ENCODE data around the gene FOXA3.

DNA sequence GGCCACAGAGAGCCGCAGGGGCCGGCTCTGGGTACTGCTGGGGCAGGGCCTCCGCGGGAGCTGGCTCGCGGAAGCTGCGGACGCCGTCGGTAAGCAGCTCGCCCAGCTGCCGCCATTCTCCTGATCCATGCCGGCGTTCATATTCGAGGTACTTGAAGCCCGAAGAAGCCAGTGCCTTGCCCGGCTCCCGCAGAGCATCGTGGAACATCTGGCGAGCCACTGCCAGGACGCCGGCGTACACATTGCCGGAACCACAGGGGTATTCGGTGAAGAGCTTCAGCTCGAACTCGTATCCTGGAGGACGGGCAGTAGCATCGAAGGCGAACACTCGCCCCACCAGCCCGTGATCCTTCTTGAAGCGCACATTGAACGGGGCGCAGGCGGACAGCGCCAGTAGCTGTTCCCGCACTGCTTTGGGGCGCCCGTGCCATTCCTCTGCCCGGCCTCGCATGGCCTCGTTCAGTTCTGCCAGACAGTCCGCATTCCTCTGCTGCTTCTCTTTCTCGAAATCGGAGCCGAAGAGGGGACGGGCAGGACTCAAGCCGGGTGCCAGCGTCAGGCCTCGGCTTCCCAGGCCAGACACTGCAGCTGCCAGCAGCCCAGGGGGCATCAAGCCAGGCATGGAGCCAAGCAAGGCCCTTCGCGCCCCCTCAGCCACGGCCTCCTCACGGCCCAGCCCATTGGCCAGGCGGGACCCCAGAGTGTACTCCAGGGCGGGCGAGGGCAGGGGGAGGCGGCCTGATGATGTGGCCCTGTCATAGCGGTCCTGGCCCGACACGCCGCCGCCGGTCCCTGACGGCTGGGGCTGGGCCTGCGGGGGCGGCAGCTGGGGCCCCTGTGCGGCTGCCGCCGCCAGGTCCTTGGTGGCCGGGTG, 20.8 kb downstream of the FOXA3 start:
- TF ChIP-seq, protein P1, sequence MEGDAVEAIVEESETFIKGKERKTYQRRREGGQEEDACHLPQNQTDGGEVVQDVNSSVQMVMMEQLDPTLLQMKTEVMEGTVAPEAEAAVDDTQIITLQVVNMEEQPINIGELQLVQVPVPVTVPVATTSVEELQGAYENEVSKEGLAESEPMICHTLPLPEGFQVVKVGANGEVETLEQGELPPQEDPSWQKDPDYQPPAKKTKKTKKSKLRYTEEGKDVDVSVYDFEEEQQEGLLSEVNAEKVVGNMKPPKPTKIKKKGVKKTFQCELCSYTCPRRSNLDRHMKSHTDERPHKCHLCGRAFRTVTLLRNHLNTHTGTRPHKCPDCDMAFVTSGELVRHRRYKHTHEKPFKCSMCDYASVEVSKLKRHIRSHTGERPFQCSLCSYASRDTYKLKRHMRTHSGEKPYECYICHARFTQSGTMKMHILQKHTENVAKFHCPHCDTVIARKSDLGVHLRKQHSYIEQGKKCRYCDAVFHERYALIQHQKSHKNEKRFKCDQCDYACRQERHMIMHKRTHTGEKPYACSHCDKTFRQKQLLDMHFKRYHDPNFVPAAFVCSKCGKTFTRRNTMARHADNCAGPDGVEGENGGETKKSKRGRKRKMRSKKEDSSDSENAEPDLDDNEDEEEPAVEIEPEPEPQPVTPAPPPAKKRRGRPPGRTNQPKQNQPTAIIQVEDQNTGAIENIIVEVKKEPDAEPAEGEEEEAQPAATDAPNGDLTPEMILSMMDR (IDR thresholded peaks at IDR 0.05), result no peak
- TF ChIP-seq EP300 (IDR thresholded peaks at IDR 0.05), result no peak
